Lower lobe of right lung (tissue), 2 donors: ENCODE measurements around the gene CPB2. TPM values are rescaled to one million over a fixed set of nuclear protein-coding genes. Genes with fewer than 3 reads are reported as not detected.
A peak's percentile ranks its signal among the peaks of the same experiment; 100 is the strongest.

Experiments used
- ATAC-seq, 2 donors: fragments of 200-7000 bp; cut with Tn5 transposase; one replicate each; pipeline ENCODE4 v1.9.1; 2020 to 2022; ENCODE audit warnings: mild to moderate bottlenecking in 2 of 2, moderate library complexity in 2 of 2
- DNase-seq: peaks from one replicate; pipeline ENCODE4 v3.0.0-alpha.2; 2020
- H3K27ac ChIP-seq: fragments of 200-600 bp; one replicate; pipeline ENCODE4 v1.8.0; 2022
- H3K27me3 ChIP-seq: fragments of 200-600 bp; one replicate; pipeline ENCODE4 v1.8.0; 2022; ENCODE audit warnings: low read depth
- H3K36me3 ChIP-seq: fragments of 200-600 bp; one replicate; pipeline ENCODE4 v1.8.0; 2022; ENCODE audit warnings: mild to moderate bottlenecking
- H3K4me1 ChIP-seq: fragments of 200-600 bp; one replicate; pipeline ENCODE4 v1.8.0; 2022
- H3K4me3 ChIP-seq: fragments of 200-600 bp; one replicate; pipeline ENCODE4 v1.8.0; 2022; ENCODE audit warnings: mild to moderate bottlenecking
- H3K9me3 ChIP-seq: fragments of 200-600 bp; one replicate; pipeline ENCODE4 v1.8.0; 2022
- CTCF ChIP-seq: fragments of 200-600 bp; IDR thresholded peaks from one replicate; pipeline ENCODE4 v1.8.0; 2022; ENCODE audit warnings: antibody characterized with exemption, mild to moderate bottlenecking
- intact Hi-C: fragments of 100-400 bp; cut with DNase I; formaldehyde crosslinking; loops from one replicate; pipeline ENCODE4 v1.11.0; 2022
- total RNA-seq: library from RNA; stranded (reverse); fragmentation: NEBNext Ultra II Directional; extraction: Animal tissue kit (Norgen Biotek cat#: 25700); gene quantifications from one replicate; pipeline ENCODE4 v1.2.1, GENCODE V29; 2021
- donor health status: DM: no; HTN: yes; CAD: no; lungs with severe emphysema.

CPB2 gene
- total RNA-seq, 1 donor from 2014 or later = 33.5 TPM

GRCh38 chr13:46149272-46150133 lies 44.7 kb upstream of the CPB2 start:
- no peak overlapping the region for H3K27ac ChIP-seq
- intact Hi-C loops = no loop called here
- TF ChIP-seq CTCF = no peak
- H3K27me3 ChIP-seq = no peaks in the 10 kb centered on the region
- no peak overlapping the region for H3K4me3 ChIP-seq
- ATAC-seq = no peak
- DNase-seq = no peak
- no peaks in the 10 kb centered on the region for H3K4me1 ChIP-seq
- peaks cover 70% of the 10 kb centered on the region for H3K36me3 ChIP-seq
- no peaks in the 10 kb centered on the region for H3K9me3 ChIP-seq

- intact Hi-C loops = no loop called here
- peak; percentile 18 for TF ChIP-seq CTCF
- no peak overlapping the region for H3K4me3 ChIP-seq
- DNase-seq (no peak), ATAC-seq (no peak)
- H3K27ac ChIP-seq = no peak overlapping the region
- no peaks in the 10 kb centered on the region for H3K27me3 ChIP-seq
- H3K4me1 ChIP-seq = no peaks in the 10 kb centered on the region
- no peaks in the 10 kb centered on the region for H3K9me3 ChIP-seq
- H3K36me3 ChIP-seq = peaks cover 71% of the 10 kb centered on the region
Observed at GRCh38 chr13:46146898-46147297, 42.1 kb upstream of the CPB2 start.

- intact Hi-C loops = no loop called here
- H3K27ac ChIP-seq = no peak overlapping the region
- no peak for TF ChIP-seq CTCF
- H3K4me1 ChIP-seq = no peaks in the 10 kb centered on the region
- H3K4me3 ChIP-seq = no peak overlapping the region
- H3K36me3 ChIP-seq = peaks cover 62% of the 10 kb centered on the region
- DNase-seq (no peak), ATAC-seq (no peak)
- no peaks in the 10 kb centered on the region for H3K27me3 ChIP-seq
- no peaks in the 10 kb centered on the region for H3K9me3 ChIP-seq
Observed at GRCh38 chr13:46145950-46146349, 41.1 kb upstream of the CPB2 start.

GRCh38 chr13:46145135-46145534 lies 40.3 kb upstream of the CPB2 start:
- no peaks in the 10 kb centered on the region for H3K4me1 ChIP-seq
- no peak overlapping the region for H3K4me3 ChIP-seq
- no peak for ATAC-seq
- H3K36me3 ChIP-seq = peaks cover 57% of the 10 kb centered on the region
- intact Hi-C loops = no loop called here
- TF ChIP-seq CTCF = no peak
- H3K27me3 ChIP-seq = no peaks in the 10 kb centered on the region
- H3K27ac ChIP-seq = no peak overlapping the region
- H3K9me3 ChIP-seq = no peaks in the 10 kb centered on the region
- no peak for DNase-seq

- Histone ChIP-seq H3K4me1 (no peaks in the 10 kb centered on the region), H3K9me3 (no peaks in the 10 kb centered on the region), H3K27me3 (no peaks in the 10 kb centered on the region), H3K36me3 (peaks cover 60% of the 10 kb centered on the region), H3K4me3 (no peak overlapping the region), H3K27ac (no peak overlapping the region)
- intact Hi-C loops = no loop called here
- TF ChIP-seq CTCF = no peak
- DNase-seq (no peak), ATAC-seq (no peak)
Observed at GRCh38 chr13:46143184-46143701, 38.4 kb upstream of the CPB2 start.
